ENCODE data around the gene FMO4. TPM values are rescaled to one million over a fixed set of nuclear protein-coding genes. Genes with fewer than 3 reads are reported as not detected.

FMO4 gene
- total and polyA plus RNA-seq, 2 experiments from 2014 or later = 3.1 to 3.4 TPM

GRCh38 chr1:171381866-171382210 is 67.9 kb downstream of the FMO4 start:
- no peak overlapping the region for H2AFZ ChIP-seq
- ATAC-seq (no peak), DNase-seq (ENCODE audit: low spot score) (no peak)
- Mint-ChIP-seq H3K4me1 (no peaks in the 10 kb centered on the region), H3K27me3 (ENCODE audit: insufficient read depth, low read depth, poor library complexity) (peaks cover 4% of the 10 kb centered on the region), H3K27ac (no peak overlapping the region), H3K36me3 (ENCODE audit: low read depth) (peaks cover 4% of the 10 kb centered on the region; the same call in 2 of the 3 replicates), H3K4me3 (no peak overlapping the region), H3K9me3 (peaks cover 22% of the 10 kb centered on the region)
- no peaks in the 10 kb centered on the region for H3K4me1 ChIP-seq (ENCODE audit: insufficient read depth)
- TF ChIP-seq NANOG (IDR thresholded peaks at IDR 0.05; ENCODE audit: borderline replicate concordance) = no peak
- TF ChIP-seq EZH2phosphoT487 (IDR thresholded peaks at IDR 0.05; ENCODE audit: unreplicated experiment) = no peak
- TF ChIP-seq CREB1 (CRISPR knock-in tag; IDR thresholded peaks at IDR 0.05; ENCODE audit: low read depth) = no peak
- no peak for TF ChIP-seq EZH2 (IDR thresholded peaks at IDR 0.05; ENCODE audit: low read depth, unreplicated experiment)
- no peak for TF ChIP-seq REST (IDR thresholded peaks at IDR 0.05; ENCODE audit: unreplicated experiment)
- no peak for TF ChIP-seq JUNB (IDR thresholded peaks at IDR 0.05; ENCODE audit: unreplicated experiment)
- H3K4me2 ChIP-seq = no peak overlapping the region
- no peaks in the 10 kb centered on the region for H4K20me1 ChIP-seq (replicated peaks; ENCODE audit: insufficient read depth)
- no peaks in the 10 kb centered on the region for H3K27me3 ChIP-seq (ENCODE audit: insufficient read depth)
- H3K4me3 ChIP-seq = no peak overlapping the region
- no peaks in the 10 kb centered on the region for H3K79me2 ChIP-seq (replicated peaks; ENCODE audit: insufficient read depth)
- no peaks in the 10 kb centered on the region for H3K9me2 ChIP-seq (ENCODE audit: insufficient read depth)
- no peaks in the 10 kb centered on the region for H3F3A ChIP-seq (replicated peaks; ENCODE audit: low read depth)
- H3K36me3 ChIP-seq (ENCODE audit: insufficient read depth) = no peaks in the 10 kb centered on the region
- no peak overlapping the region for H3K27ac ChIP-seq (ENCODE audit: low read depth)

GRCh38 chr1:171384496-171384895 is 70.5 kb downstream of the FMO4 start:
- Histone ChIP-seq H3K79me2 (replicated peaks; ENCODE audit: insufficient read depth) (no peaks in the 10 kb centered on the region), H3K4me3 (no peak overlapping the region), H3K4me1 (ENCODE audit: insufficient read depth) (no peaks in the 10 kb centered on the region), H3K4me2 (no peak overlapping the region), H3K9me2 (ENCODE audit: insufficient read depth) (no peaks in the 10 kb centered on the region; the same call in 1 of the 2 replicates), H3F3A (replicated peaks; ENCODE audit: low read depth) (no peaks in the 10 kb centered on the region), H3K36me3 (ENCODE audit: insufficient read depth) (no peaks in the 10 kb centered on the region), H2AFZ (no peak overlapping the region), H3K27me3 (ENCODE audit: insufficient read depth) (no peaks in the 10 kb centered on the region), H4K20me1 (replicated peaks; ENCODE audit: insufficient read depth) (no peaks in the 10 kb centered on the region), H3K27ac (ENCODE audit: low read depth) (no peak overlapping the region)
- H3K4me3 Mint-ChIP-seq = no peak overlapping the region
- H3K27me3 Mint-ChIP-seq (ENCODE audit: insufficient read depth, low read depth, poor library complexity) = peaks cover 4% of the 10 kb centered on the region
- H3K27ac Mint-ChIP-seq = no peak overlapping the region
- ATAC-seq (no peak), DNase-seq (ENCODE audit: low spot score) (no peak)
- H3K9me3 Mint-ChIP-seq = peaks cover 22% of the 10 kb centered on the region
- peaks cover 4% of the 10 kb centered on the region; the same call in 2 of the 3 replicates for H3K36me3 Mint-ChIP-seq (ENCODE audit: low read depth)
- H3K4me1 Mint-ChIP-seq = no peaks in the 10 kb centered on the region
- no peak for TF ChIP-seq POLR2AphosphoS5 (IDR thresholded peaks at IDR 0.05; ENCODE audit: low read depth)
- TF ChIP-seq EZH2 (IDR thresholded peaks at IDR 0.05; ENCODE audit: low read depth, unreplicated experiment) = no peak
- TF ChIP-seq EZH2phosphoT487 (IDR thresholded peaks at IDR 0.05; ENCODE audit: unreplicated experiment) = no peak
- no peak for TF ChIP-seq STAT1 (IDR thresholded peaks at IDR 0.05; ENCODE audit: unreplicated experiment)
- no peak for TF ChIP-seq ZNF331 (CRISPR knock-in tag; IDR thresholded peaks at IDR 0.05; ENCODE audit: low read depth)
- TF ChIP-seq JUNB (IDR thresholded peaks at IDR 0.05; ENCODE audit: unreplicated experiment) = no peak
- TF ChIP-seq CTCF (conservative IDR thresholded peaks at IDR 0.05; ENCODE audit: low read depth in 2 of 2) = no peak
- TF ChIP-seq REST (IDR thresholded peaks at IDR 0.05; ENCODE audit: unreplicated experiment) = no peak

All from GM23338 (cell line).